Adrenal gland (tissue), 5 donors: Measurements from ENCODE around the gene HIPK1.

ENCODE experiments used
- CTCF ChIP-seq, 6 experiments: fragments of 450-650 bp in 4 of 6; fragments of 200-600 bp in 2 of 6; sonication (generic) in 1 of 6; IDR thresholded peaks; 1 replicate in 5 of 6; 2 replicates in 1 of 6; pipeline versions ENCODE4 v1.5.1 to v1.8.0; 2016 to 2021; ENCODE audit warnings: antibody characterized with exemption in 6 of 6, mild to moderate bottlenecking in 2 of 6, moderate library complexity in 1 of 6
- POLR2A ChIP-seq, 2 donors: fragments of 450-650 bp; IDR thresholded peaks; one replicate each; pipeline ENCODE4 v1.6.1; 2017; ENCODE audit warnings: antibody characterized with exemption in 2 of 2, mild to moderate bottlenecking in 2 of 2, moderate library complexity in 1 of 2
- donor health status: DM: no; HTN: no; CAD: no.

GRCh38 chr1:114009393-114009792, 80.3 kb downstream of the HIPK1 start:
- no peak for TF ChIP-seq POLR2A (IDR thresholded peaks at IDR 0.05)
- no peak for TF ChIP-seq CTCF (IDR thresholded peaks at IDR 0.05)
